Esophagus squamous epithelium (tissue), 4 donors: ENCODE data around the gene LAMA5.

Source experiments
- POLR2A ChIP-seq, 4 donors: fragments of 450-650 bp; IDR thresholded peaks; one replicate each; pipeline ENCODE4 v1.6.1; 2017; ENCODE audit warnings: antibody characterized with exemption in 4 of 4, mild to moderate bottlenecking in 4 of 4, moderate library complexity in 3 of 4
- TF ChIP-seq, protein P1 (sequence below), 6 experiments: fragments of 450-650 bp in 4 of 6; fragments of 200-600 bp in 2 of 6; sonication (generic) in 2 of 6; IDR thresholded peaks; one replicate each; pipeline ENCODE4 v1.5.1; 2016 to 2019; ENCODE audit warnings: antibody characterized with exemption in 6 of 6, mild to moderate bottlenecking in 4 of 6, moderate library complexity in 4 of 6

DNA sequence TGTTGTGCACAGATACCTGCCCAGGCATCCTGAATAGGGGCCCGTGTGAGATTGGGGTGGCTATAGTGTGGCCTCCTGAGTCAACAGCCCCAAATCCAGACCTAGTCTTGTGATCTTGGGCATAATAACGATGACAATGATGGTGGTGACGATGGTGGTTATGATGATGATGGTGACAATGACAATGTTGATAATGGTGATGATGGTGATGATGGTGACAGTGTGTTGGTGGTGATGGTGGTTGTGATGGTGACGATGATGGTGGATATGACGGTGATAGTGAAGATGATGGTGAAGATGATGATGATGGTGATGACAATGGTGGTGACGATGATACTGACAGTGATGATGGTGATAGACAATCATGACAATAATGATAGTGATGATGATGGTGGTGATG lies 14.7 kb upstream of the LAMA5 start:
- TF ChIP-seq, protein P1, sequence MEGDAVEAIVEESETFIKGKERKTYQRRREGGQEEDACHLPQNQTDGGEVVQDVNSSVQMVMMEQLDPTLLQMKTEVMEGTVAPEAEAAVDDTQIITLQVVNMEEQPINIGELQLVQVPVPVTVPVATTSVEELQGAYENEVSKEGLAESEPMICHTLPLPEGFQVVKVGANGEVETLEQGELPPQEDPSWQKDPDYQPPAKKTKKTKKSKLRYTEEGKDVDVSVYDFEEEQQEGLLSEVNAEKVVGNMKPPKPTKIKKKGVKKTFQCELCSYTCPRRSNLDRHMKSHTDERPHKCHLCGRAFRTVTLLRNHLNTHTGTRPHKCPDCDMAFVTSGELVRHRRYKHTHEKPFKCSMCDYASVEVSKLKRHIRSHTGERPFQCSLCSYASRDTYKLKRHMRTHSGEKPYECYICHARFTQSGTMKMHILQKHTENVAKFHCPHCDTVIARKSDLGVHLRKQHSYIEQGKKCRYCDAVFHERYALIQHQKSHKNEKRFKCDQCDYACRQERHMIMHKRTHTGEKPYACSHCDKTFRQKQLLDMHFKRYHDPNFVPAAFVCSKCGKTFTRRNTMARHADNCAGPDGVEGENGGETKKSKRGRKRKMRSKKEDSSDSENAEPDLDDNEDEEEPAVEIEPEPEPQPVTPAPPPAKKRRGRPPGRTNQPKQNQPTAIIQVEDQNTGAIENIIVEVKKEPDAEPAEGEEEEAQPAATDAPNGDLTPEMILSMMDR (IDR thresholded peaks at IDR 0.05), result no peak
- no peak for TF ChIP-seq POLR2A (IDR thresholded peaks at IDR 0.05)
